Activated B cell treated with CpG ODN at 0.5 μM for 24 hours (primary cell): ENCODE data around the gene RXFP4. TPM values are rescaled to one million over a fixed set of nuclear protein-coding genes. Genes with fewer than 3 reads are reported as not detected.
A peak's percentile ranks its signal among the peaks of the same experiment; 100 is the strongest.

Experiments
- ATAC-seq: fragments of 200-7000 bp; cut with Tn5 transposase; one replicate; pipeline ENCODE4 v1.10.0; 2021; ENCODE audit warnings: low read depth, mild to moderate bottlenecking, moderate library complexity
- CTCF ChIA-PET: fragments of 350-600 bp; sonication (Branson Sonifier 250); formaldehyde crosslinking; loops from one replicate; lab custom pipeline; 2021; ENCODE audit warnings: antibody characterized with exemption; lab: Charles Lee
- POLR2A ChIA-PET: fragments of 350-600 bp; sonication (Branson Sonifier 250); formaldehyde crosslinking; loops from one replicate; lab custom pipeline; 2021; ENCODE audit warnings: antibody characterized with exemption; lab: Charles Lee
- DNase-seq: peaks from one replicate; pipeline ENCODE4 v3.0.0; 2022
- H3K27ac Mint-ChIP-seq: one replicate; pipeline ENCODE4 v1.8.0; 2020; ENCODE audit warnings: mixed read lengths
- H3K27me3 Mint-ChIP-seq: one replicate; pipeline ENCODE4 v1.8.0; 2021; ENCODE audit warnings: mixed read lengths
- H3K36me3 Mint-ChIP-seq: one replicate; pipeline ENCODE4 v1.8.0; 2021; ENCODE audit warnings: low read depth, mixed read lengths
- H3K4me1 Mint-ChIP-seq: one replicate; pipeline ENCODE4 v1.8.0; 2021; ENCODE audit warnings: mixed read lengths
- H3K4me3 Mint-ChIP-seq: one replicate; pipeline ENCODE4 v1.8.0; 2020; ENCODE audit warnings: mild to moderate bottlenecking, mixed read lengths
- H3K9me3 Mint-ChIP-seq: one replicate; pipeline ENCODE4 v1.8.0; 2020; ENCODE audit warnings: mixed read lengths
- CTCF ChIP-seq: fragments of 200-600 bp; IDR thresholded peaks from one replicate; pipeline ENCODE4 v1.8.0; 2022; ENCODE audit warnings: antibody characterized with exemption, mild to moderate bottlenecking
- intact Hi-C: fragments of 100-400 bp; cut with micrococcal nuclease; formaldehyde crosslinking; loops from one replicate; pipeline ENCODE4 v1.15.1; 2024
- total RNA-seq: library from RNA; stranded (reverse); gene quantifications from 2 replicates; pipeline ENCODE4 v1.2.3, GENCODE V29; 2022

Gene RXFP4
- total RNA-seq, 1 donor from 2014 or later = not detected

- no peaks in the 10 kb centered on the region for H3K27me3 Mint-ChIP-seq
- no peaks in the 10 kb centered on the region for H3K9me3 Mint-ChIP-seq
- ChIA-PET POLR2A (interaction anchor here (1.3 to 7.2 kb wide), 3 partner anchors 10 to 23 kb away, joined by 6 to 113 read pairs (median 14); partner anchors contain the start of gene ARHGEF2), CTCF (interaction anchor here (0.6 to 1.8 kb wide), 5 partner anchors 10 to 30 kb away, joined by 3 to 7 read pairs (median 3); partner anchors contain the start of gene ARHGEF2)
- H3K4me3 Mint-ChIP-seq = no peak overlapping the region
- H3K4me1 Mint-ChIP-seq = peaks cover 88% of the 10 kb centered on the region
- TF ChIP-seq CTCF = no peak
- ATAC-seq = no peak
- no peak for DNase-seq
- H3K36me3 Mint-ChIP-seq = peaks cover 82% of the 10 kb centered on the region
- H3K27ac Mint-ChIP-seq = peak overlapping the region; percentile 80
- intact Hi-C loops = no loop called here
Observed at GRCh38 chr1:155968670-155969069, 27.2 kb downstream of the RXFP4 start.

GRCh38 chr1:155969377-155969791, 27.9 kb downstream of the RXFP4 start:
- ATAC-seq = no peak
- H3K27me3 Mint-ChIP-seq = no peaks in the 10 kb centered on the region
- peaks cover 92% of the 10 kb centered on the region for H3K4me1 Mint-ChIP-seq
- H3K36me3 Mint-ChIP-seq = peaks cover 82% of the 10 kb centered on the region
- intact Hi-C loops = no loop called here
- H3K4me3 Mint-ChIP-seq = peak overlapping the region; percentile 38
- POLR2A ChIA-PET = interaction anchor here (7.2 kb wide), 1 partner anchor 9 kb away, joined by 113 read pairs; the partner anchor contains the start of gene ARHGEF2
- peak overlapping the region; percentile 90 for H3K27ac Mint-ChIP-seq
- no peak for TF ChIP-seq CTCF
- CTCF ChIA-PET = interaction anchor here (0.6 to 1.0 kb wide), 2 partner anchors 10 to 31 kb away, joined by 3 to 5 read pairs; partner anchors contain the start of gene ARHGEF2
- no peak for DNase-seq
- H3K9me3 Mint-ChIP-seq = no peaks in the 10 kb centered on the region

DNA sequence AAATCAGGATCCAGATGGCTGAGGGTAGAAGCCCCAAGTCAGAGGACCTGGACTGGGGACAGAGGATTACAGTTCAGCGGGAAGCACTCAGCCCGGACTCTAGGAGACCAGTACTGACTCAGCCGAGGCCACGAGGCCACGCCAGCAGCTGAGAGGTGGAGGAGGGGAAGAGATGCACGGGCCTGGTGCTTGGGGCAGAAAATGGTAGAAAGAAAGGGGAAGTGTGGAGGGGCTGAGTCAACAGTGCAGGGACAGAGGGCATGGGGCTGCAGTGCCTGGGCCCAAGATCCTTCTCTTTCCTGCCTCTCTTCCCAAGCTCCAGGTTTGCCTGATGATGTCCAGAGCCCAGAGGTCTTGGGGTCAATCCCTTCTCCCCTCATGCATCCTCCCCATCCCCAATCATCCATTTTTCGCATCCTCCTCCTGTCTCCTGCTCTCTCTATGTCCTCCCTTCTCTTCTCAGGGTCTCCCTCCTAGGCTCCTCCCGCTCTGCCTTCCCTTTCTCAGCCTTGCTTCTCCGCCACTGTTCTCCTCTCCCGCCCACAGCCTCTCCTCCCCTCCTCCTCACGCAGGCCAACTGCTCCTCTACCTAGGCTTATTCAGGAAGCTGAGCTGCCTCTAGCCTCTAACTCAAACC, 29.2 kb downstream of the RXFP4 start:
- DNase-seq = peak; percentile 61
- no peak for TF ChIP-seq CTCF
- ChIA-PET POLR2A (interaction anchor here (0.6 to 7.2 kb wide), 10 partner anchors 8 to 38 kb away, joined by 3 to 113 read pairs (median 6); partner anchors contain the start of genes ARHGEF2 and KHDC4), CTCF (interaction anchor here (0.7 to 1.6 kb wide), 6 partner anchors 8 to 33 kb away, joined by 3 to 4 read pairs (median 3); partner anchors contain the start of gene ARHGEF2)
- intact Hi-C loops = loop anchor here (1.0 to 2.0 kb wide), 3 partner anchors 8 to 18 kb away; partner anchors contain the start of gene ARHGEF2
- Mint-ChIP-seq H3K27ac (peak overlapping the region; percentile 90), H3K4me3 (peak overlapping the region; percentile 73), H3K4me1 (peaks cover 98% of the 10 kb centered on the region), H3K27me3 (no peaks in the 10 kb centered on the region), H3K9me3 (no peaks in the 10 kb centered on the region), H3K36me3 (peaks cover 78% of the 10 kb centered on the region)
- peak; percentile 97 for ATAC-seq

DNA sequence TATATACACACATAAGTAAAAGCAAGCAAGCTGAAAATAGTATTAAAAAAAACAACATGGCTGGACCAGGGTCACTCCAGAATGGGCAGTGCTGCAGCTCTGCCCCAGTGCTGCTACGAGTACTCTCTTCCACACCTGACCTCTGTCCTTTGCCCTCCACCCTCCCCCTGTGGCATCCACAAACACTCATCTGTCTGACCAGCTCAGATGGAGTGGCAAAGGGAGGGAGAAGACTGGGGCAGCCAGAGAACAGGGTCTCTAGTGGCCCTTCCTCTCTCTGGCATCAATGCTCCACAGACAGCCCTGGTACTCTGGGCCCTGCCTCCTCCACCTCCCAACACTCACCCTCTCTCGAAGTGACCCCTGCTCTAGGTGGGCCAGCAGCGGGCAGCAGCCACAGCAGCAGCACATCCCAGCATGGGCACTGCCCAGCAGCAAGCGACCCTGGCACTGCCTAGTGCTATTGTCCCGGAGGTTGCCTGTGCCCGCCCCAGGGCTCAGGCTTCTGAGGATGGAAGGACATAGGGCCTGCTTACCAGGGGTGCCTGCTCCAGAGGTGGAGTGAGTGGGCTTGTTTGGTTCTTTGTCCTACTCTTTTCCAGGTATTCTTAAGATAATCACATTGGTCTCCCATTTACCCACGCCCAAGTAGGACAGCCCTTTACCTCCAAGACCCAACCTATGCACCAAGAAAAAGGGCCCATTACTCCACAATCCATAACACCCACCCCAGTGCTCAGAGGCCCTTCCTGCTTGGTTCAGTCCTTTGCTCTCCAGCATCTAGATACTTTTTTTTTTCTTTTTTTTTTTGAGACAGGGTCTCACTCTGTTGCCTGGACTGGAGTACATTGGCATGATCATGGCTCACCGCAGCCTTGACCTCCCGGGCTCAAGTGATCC, 30.7 kb downstream of the RXFP4 start:
- peak overlapping the region; percentile 83 for H3K27ac Mint-ChIP-seq
- ATAC-seq (no peak), DNase-seq (no peak)
- no peaks in the 10 kb centered on the region for H3K9me3 Mint-ChIP-seq
- peaks cover 76% of the 10 kb centered on the region for H3K36me3 Mint-ChIP-seq
- peak overlapping the region; percentile 53 for H3K4me3 Mint-ChIP-seq
- ChIA-PET CTCF (interaction anchor here (1.2 to 1.6 kb wide), 3 partner anchors 18 to 34 kb away, joined by 3 to 4 read pairs (median 3); no protein-coding TSS in a partner anchor), POLR2A (interaction anchor here (0.8 to 14.6 kb wide), 8 partner anchors 7 to 41 kb away, joined by 3 to 403 read pairs (median 12); partner anchors contain the start of genes ARHGEF2, KHDC4 and RXFP4)
- peaks cover 98% of the 10 kb centered on the region for H3K4me1 Mint-ChIP-seq
- no peaks in the 10 kb centered on the region for H3K27me3 Mint-ChIP-seq
- TF ChIP-seq CTCF = no peak
- intact Hi-C loops = loop anchor here (2.0 kb wide), 1 partner anchor 17 kb away; no protein-coding TSS in a partner anchor
